DOHH2 (cell line): Measurements from ENCODE around the gene MPP4.

Experiments
- EZH2phosphoT487 ChIP-seq: fragments of 200-600 bp; sonication (generic); IDR thresholded peaks from 2 replicates; pipeline ENCODE4 v1.6.1; 2017; ENCODE audit warnings: borderline replicate concordance, mild to moderate bottlenecking, antibody characterized with exemption, low read length, moderate library complexity, mixed read lengths
- TF ChIP-seq, protein P1 (sequence below): fragments of 200-600 bp; sonication (generic); IDR thresholded peaks from one replicate; pipeline ENCODE4 v1.5.1; 2014; ENCODE audit warnings: antibody characterized with exemption, mild to moderate bottlenecking, low read depth, low read length; ENCODE audit not compliant: poor library complexity, severe bottlenecking

GRCh38 chr2:201661366-201661765, 37.1 kb downstream of the MPP4 start:
- TF ChIP-seq, protein P1, sequence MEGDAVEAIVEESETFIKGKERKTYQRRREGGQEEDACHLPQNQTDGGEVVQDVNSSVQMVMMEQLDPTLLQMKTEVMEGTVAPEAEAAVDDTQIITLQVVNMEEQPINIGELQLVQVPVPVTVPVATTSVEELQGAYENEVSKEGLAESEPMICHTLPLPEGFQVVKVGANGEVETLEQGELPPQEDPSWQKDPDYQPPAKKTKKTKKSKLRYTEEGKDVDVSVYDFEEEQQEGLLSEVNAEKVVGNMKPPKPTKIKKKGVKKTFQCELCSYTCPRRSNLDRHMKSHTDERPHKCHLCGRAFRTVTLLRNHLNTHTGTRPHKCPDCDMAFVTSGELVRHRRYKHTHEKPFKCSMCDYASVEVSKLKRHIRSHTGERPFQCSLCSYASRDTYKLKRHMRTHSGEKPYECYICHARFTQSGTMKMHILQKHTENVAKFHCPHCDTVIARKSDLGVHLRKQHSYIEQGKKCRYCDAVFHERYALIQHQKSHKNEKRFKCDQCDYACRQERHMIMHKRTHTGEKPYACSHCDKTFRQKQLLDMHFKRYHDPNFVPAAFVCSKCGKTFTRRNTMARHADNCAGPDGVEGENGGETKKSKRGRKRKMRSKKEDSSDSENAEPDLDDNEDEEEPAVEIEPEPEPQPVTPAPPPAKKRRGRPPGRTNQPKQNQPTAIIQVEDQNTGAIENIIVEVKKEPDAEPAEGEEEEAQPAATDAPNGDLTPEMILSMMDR: no peak
- no peak for TF ChIP-seq EZH2phosphoT487
